Neural crest cell (in vitro differentiated cells): ENCODE data around the gene RYR1. TPM values are rescaled to one million over a fixed set of nuclear protein-coding genes. Genes with fewer than 3 reads are reported as not detected.

Source experiments
- DNase-seq: peaks from one replicate; pipeline ENCODE4 v3.0.0; 2021; ENCODE audit warnings: low read depth, mixed read lengths, low spot score
- H3K27ac Mint-ChIP-seq: one replicate; pipeline ENCODE4 v1.8.0; 2021; ENCODE audit warnings: mild to moderate bottlenecking, mixed read lengths; ENCODE audit not compliant: unreplicated experiment
- H3K27me3 Mint-ChIP-seq: 2 replicates; pipeline ENCODE4 v1.8.0; 2021; ENCODE audit warnings: low read depth, mild to moderate bottlenecking, mixed read lengths
- H3K36me3 Mint-ChIP-seq: 2 replicates; pipeline ENCODE4 v1.8.0; 2021; ENCODE audit warnings: low read depth, mild to moderate bottlenecking, mixed read lengths
- H3K4me1 Mint-ChIP-seq: 2 replicates; pipeline ENCODE4 v1.8.0; 2021; ENCODE audit warnings: mixed read lengths
- H3K4me3 Mint-ChIP-seq: one replicate; pipeline ENCODE4 v1.8.0; 2021; ENCODE audit warnings: mild to moderate bottlenecking, mixed read lengths
- H3K9me3 Mint-ChIP-seq: 2 replicates; pipeline ENCODE4 v1.8.0; 2021; ENCODE audit warnings: mixed read lengths
- total RNA-seq: library from RNA; stranded (reverse); gene quantifications from 2 replicates; pipeline ENCODE4 v1.2.1, GENCODE V29; 2021
- TF ChIP-seq, protein P1 (sequence below): fragments of 200-600 bp; sonication (generic); conservative IDR thresholded peaks from 2 replicates; pipeline ENCODE4 v1.5.0; 2021; ENCODE audit warnings: antibody characterized with exemption, mild to moderate bottlenecking

Gene RYR1
- total RNA-seq, 1 donor from 2014 or later = 1.1 TPM

DNA sequence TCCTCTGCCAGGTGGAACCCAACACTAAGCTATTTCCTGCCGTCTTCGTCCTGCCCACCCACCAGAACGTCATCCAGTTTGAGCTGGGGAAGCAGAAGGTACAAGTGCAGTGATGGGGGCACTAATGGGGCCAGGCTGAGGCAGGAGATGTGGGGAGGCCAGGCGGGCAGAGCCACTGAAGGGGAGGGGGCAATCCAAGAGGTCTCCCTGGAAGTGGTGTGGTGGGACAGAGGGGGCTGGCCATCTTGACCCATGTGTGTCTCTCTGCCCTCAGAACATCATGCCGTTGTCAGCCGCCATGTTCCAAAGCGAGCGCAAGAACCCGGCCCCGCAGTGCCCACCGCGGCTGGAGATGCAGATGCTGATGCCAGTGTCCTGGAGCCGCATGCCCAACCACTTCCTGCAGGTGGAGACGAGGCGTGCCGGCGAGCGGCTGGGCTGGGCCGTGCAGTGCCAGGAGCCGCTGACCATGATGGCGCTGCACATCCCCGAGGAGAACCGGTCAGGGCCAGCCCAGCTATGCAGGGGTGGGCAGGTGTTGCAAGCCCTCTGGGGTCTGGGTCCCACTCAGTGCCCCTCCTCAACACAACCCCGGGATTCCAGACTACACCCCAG lies 49.6 kb downstream of the RYR1 start:
- Mint-ChIP-seq H3K27me3 (peaks cover 7% of the 10 kb centered on the region), H3K4me3 (no peak overlapping the region), H3K36me3 (peaks cover 4% of the 10 kb centered on the region), H3K9me3 (peaks cover 8% of the 10 kb centered on the region), H3K4me1 (no peaks in the 10 kb centered on the region), H3K27ac (no peak overlapping the region)
- TF ChIP-seq, protein P1, sequence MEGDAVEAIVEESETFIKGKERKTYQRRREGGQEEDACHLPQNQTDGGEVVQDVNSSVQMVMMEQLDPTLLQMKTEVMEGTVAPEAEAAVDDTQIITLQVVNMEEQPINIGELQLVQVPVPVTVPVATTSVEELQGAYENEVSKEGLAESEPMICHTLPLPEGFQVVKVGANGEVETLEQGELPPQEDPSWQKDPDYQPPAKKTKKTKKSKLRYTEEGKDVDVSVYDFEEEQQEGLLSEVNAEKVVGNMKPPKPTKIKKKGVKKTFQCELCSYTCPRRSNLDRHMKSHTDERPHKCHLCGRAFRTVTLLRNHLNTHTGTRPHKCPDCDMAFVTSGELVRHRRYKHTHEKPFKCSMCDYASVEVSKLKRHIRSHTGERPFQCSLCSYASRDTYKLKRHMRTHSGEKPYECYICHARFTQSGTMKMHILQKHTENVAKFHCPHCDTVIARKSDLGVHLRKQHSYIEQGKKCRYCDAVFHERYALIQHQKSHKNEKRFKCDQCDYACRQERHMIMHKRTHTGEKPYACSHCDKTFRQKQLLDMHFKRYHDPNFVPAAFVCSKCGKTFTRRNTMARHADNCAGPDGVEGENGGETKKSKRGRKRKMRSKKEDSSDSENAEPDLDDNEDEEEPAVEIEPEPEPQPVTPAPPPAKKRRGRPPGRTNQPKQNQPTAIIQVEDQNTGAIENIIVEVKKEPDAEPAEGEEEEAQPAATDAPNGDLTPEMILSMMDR = no peak
- no peak for DNase-seq

GRCh38 chr19:38484747-38485146 lies 51.3 kb downstream of the RYR1 start:
- TF ChIP-seq, protein P1 = no peak
- Mint-ChIP-seq H3K9me3 (peaks cover 14% of the 10 kb centered on the region), H3K36me3 (peaks cover 10% of the 10 kb centered on the region), H3K27ac (no peak overlapping the region), H3K4me3 (no peak overlapping the region), H3K4me1 (no peaks in the 10 kb centered on the region), H3K27me3 (peaks cover 12% of the 10 kb centered on the region)
- DNase-seq = no peak

GRCh38 chr19:38485541-38486285 lies 52.2 kb downstream of the RYR1 start:
- Mint-ChIP-seq H3K9me3 (peaks cover 20% of the 10 kb centered on the region), H3K4me1 (no peaks in the 10 kb centered on the region), H3K27me3 (peaks cover 13% of the 10 kb centered on the region), H3K36me3 (peaks cover 11% of the 10 kb centered on the region), H3K4me3 (no peak overlapping the region), H3K27ac (no peak overlapping the region)
- TF ChIP-seq, protein P1 = no peak
- no peak for DNase-seq

DNA sequence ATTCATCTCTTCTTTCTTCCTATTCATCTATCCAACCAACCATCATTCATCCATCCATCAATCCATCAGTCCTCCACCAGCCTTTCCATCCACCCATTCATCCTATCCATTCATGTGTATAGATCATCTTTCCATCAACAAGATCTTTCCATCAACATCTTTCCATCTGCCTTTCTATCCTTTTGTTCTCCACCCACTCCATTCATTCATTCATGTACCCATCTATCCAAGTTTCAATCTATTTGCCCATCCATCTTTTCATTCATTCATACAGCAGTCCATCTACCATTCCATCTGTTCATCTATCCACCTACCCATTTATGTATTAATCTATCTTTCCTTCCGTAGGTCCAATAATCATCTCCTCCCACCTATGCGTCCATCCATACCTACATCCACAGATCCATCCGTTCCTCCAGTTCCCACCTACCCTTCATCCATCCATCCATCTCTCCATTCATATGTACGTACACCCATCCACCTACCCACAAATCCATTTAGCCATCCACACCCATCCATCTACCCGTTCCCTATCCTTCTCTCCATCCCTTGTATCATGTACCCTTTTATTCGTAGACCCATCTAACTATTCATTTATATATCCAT lies 53.3 kb downstream of the RYR1 start:
- H3K4me3 Mint-ChIP-seq = no peak overlapping the region
- peaks cover 16% of the 10 kb centered on the region for H3K27me3 Mint-ChIP-seq
- peaks cover 13% of the 10 kb centered on the region for H3K36me3 Mint-ChIP-seq
- H3K27ac Mint-ChIP-seq = no peak overlapping the region
- H3K4me1 Mint-ChIP-seq = no peaks in the 10 kb centered on the region
- TF ChIP-seq, protein P1 = no peak
- peaks cover 24% of the 10 kb centered on the region for H3K9me3 Mint-ChIP-seq
- no peak for DNase-seq

- H3K27me3 Mint-ChIP-seq = peaks cover 16% of the 10 kb centered on the region
- H3K9me3 Mint-ChIP-seq = peaks cover 24% of the 10 kb centered on the region
- no peaks in the 10 kb centered on the region for H3K4me1 Mint-ChIP-seq
- H3K27ac Mint-ChIP-seq = no peak overlapping the region
- no peak overlapping the region for H3K4me3 Mint-ChIP-seq
- DNase-seq = no peak
- TF ChIP-seq, protein P1 = no peak
- peaks cover 13% of the 10 kb centered on the region for H3K36me3 Mint-ChIP-seq
Measured at GRCh38 chr19:38488096-38488495, 54.6 kb downstream of the RYR1 start.
